SK-N-SH treated with all-trans-retinoic acid at 6 μM for 48 hours (cell line): ENCODE results near the gene MBNL3.
"Not testable (repeated sequence)": the region's sequence is repeated elsewhere in the genome, so short reads cannot be mapped to it uniquely, and the experiment has no call there.

Experiments
- ATAC-seq: fragments of 200-7000 bp; cut with Tn5 transposase; 3 replicates; pipeline ENCODE4 v1.9.1; 2020; ENCODE audit warnings: mild to moderate bottlenecking, moderate library complexity
- ARNTL ChIP-seq: fragments of 450-650 bp; formaldehyde crosslinking; IDR thresholded peaks from 2 replicates; pipeline ENCODE4 v1.5.0; 2020; ENCODE audit warnings: low read depth, mild to moderate bottlenecking, moderate library complexity, borderline replicate concordance
- BACH2 ChIP-seq: fragments of 250-450 bp; sonication (Bioruptor Pico); IDR thresholded peaks from 2 replicates; pipeline ENCODE4 v1.9.0; 2021; ENCODE audit warnings: mild to moderate bottlenecking, borderline replicate concordance
- ESRRG ChIP-seq: fragments of 250-450 bp; sonication (Bioruptor Pico); IDR thresholded peaks from 2 replicates; pipeline ENCODE4 v1.6.1; 2021; ENCODE audit warnings: mild to moderate bottlenecking
- GLIS3 ChIP-seq: fragments of 250-450 bp; sonication (Bioruptor Pico); IDR thresholded peaks from 2 replicates; pipeline ENCODE4 v1.5.0; 2020; ENCODE audit warnings: mild to moderate bottlenecking, moderate library complexity
- ISL1 ChIP-seq: fragments of 250-450 bp; sonication (Bioruptor Pico); IDR thresholded peaks from 2 replicates; pipeline ENCODE4 v2.1.2; 2022; ENCODE audit warnings: mild to moderate bottlenecking, moderate library complexity
- OSR1 ChIP-seq: fragments of 250-450 bp; sonication (Bioruptor Pico); IDR thresholded peaks from 2 replicates; pipeline ENCODE4 v1.8.0; 2022; ENCODE audit warnings: moderate library complexity, mild to moderate bottlenecking, inconsistent platforms
- PPARA ChIP-seq: fragments of 250-450 bp; sonication (Bioruptor Pico); IDR thresholded peaks from 2 replicates; pipeline ENCODE4 v1.5.0; 2020; ENCODE audit warnings: mild to moderate bottlenecking, borderline replicate concordance
- RARB ChIP-seq: fragments of 250-450 bp; sonication (Bioruptor Pico); IDR thresholded peaks from 2 replicates; pipeline ENCODE4 v1.8.0; 2021; ENCODE audit warnings: mild to moderate bottlenecking, moderate library complexity
- SNAI2 ChIP-seq: fragments of 250-450 bp; sonication (Bioruptor Pico); IDR thresholded peaks from 2 replicates; pipeline ENCODE4 v1.5.0; 2020; ENCODE audit warnings: mild to moderate bottlenecking, moderate library complexity
- TCF4 ChIP-seq: fragments of 250-450 bp; sonication (Bioruptor Pico); IDR thresholded peaks from 2 replicates; pipeline ENCODE4 v1.8.0; 2021; ENCODE audit warnings: mild to moderate bottlenecking, moderate library complexity, borderline replicate concordance
- TOX ChIP-seq: fragments of 250-450 bp; sonication (Bioruptor Pico); IDR thresholded peaks from 2 replicates; pipeline ENCODE4 v1.8.0; 2021; ENCODE audit warnings: mild to moderate bottlenecking, moderate library complexity, borderline replicate concordance
- ZC3H10 ChIP-seq: fragments of 250-450 bp; sonication (Bioruptor Pico); IDR thresholded peaks from 2 replicates; pipeline ENCODE4 v1.5.1; 2021; ENCODE audit warnings: mild to moderate bottlenecking, moderate library complexity
- ZFP3 ChIP-seq: fragments of 250-450 bp; sonication (Bioruptor Pico); IDR thresholded peaks from 2 replicates; pipeline ENCODE4 v1.5.0; 2020; ENCODE audit warnings: mild to moderate bottlenecking, moderate library complexity
- ZFP30 ChIP-seq: fragments of 450-650 bp; formaldehyde crosslinking; IDR thresholded peaks from 2 replicates; pipeline ENCODE4 v1.5.0; 2022; ENCODE audit warnings: mild to moderate bottlenecking, moderate library complexity
- ZNF70 ChIP-seq: fragments of 450-650 bp; formaldehyde crosslinking; IDR thresholded peaks from 2 replicates; pipeline ENCODE4 v1.5.0; 2020; ENCODE audit warnings: mild to moderate bottlenecking, moderate library complexity
- ZNF8 ChIP-seq: fragments of 450-650 bp; formaldehyde crosslinking; IDR thresholded peaks from 2 replicates; pipeline ENCODE4 v1.5.0; 2020; ENCODE audit warnings: mild to moderate bottlenecking, moderate library complexity
- TF ChIP-seq, protein P1 (sequence below): fragments of 250-450 bp; sonication (Bioruptor Pico); IDR thresholded peaks from 2 replicates; pipeline ENCODE4 v1.8.0; 2020; ENCODE audit warnings: mild to moderate bottlenecking, moderate library complexity, borderline replicate concordance
- TF ChIP-seq, protein P2 (sequence below): fragments of 250-450 bp; sonication (Bioruptor Pico); IDR thresholded peaks from 2 replicates; pipeline ENCODE4 v1.5.0; 2020; ENCODE audit warnings: mild to moderate bottlenecking, moderate library complexity
- TF ChIP-seq, protein P3 (sequence below): fragments of 250-450 bp; sonication (Bioruptor Pico); IDR thresholded peaks from 2 replicates; pipeline ENCODE4 v1.8.0; 2021; ENCODE audit warnings: low read depth, mild to moderate bottlenecking, moderate library complexity, borderline replicate concordance

Gene MBNL3

DNA sequence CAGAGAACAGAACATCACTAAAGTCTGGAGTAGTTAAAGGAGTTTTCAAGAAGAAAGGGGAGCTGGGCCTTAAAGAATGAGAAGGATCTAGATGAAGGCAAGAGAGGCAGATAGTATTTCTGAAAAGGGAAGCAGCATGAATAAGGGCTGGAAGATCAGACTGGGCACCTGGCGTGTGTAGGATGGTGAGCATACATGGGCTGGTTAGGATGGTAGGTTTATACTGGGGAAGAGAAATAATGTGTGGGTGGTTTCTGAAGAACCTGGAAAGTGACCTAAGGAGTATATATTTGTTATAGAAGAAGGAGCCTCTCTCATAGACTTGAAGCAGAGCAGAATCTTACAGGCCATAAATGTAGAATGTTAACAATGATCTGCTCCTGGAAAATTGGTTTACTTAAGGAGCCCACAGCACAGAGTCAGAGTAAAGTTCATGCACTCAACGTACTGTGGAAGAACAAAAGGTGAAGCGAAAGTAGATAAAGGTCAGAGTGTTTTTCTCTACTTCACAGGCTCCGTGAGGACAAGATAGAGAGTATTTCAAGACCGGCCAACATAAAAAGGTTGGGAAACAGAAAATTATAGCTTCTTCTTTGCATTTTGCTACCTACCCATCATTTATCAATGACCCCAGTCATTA, 35.8 kb downstream of the MBNL3 start:
- no peak for ATAC-seq
- TF ChIP-seq ZFP30 (CRISPR knock-in tag) (no peak), ZC3H10 (CRISPR knock-in tag) (no peak), OSR1 (CRISPR knock-in tag) (no peak), ESRRG (no peak), ISL1 (CRISPR knock-in tag) (no peak), TOX (CRISPR knock-in tag) (no peak)
- TF ChIP-seq, protein P1, sequence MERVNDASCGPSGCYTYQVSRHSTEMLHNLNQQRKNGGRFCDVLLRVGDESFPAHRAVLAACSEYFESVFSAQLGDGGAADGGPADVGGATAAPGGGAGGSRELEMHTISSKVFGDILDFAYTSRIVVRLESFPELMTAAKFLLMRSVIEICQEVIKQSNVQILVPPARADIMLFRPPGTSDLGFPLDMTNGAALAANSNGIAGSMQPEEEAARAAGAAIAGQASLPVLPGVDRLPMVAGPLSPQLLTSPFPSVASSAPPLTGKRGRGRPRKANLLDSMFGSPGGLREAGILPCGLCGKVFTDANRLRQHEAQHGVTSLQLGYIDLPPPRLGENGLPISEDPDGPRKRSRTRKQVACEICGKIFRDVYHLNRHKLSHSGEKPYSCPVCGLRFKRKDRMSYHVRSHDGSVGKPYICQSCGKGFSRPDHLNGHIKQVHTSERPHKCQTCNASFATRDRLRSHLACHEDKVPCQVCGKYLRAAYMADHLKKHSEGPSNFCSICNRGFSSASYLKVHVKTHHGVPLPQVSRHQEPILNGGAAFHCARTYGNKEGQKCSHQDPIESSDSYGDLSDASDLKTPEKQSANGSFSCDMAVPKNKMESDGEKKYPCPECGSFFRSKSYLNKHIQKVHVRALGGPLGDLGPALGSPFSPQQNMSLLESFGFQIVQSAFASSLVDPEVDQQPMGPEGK, result no peak

DNA sequence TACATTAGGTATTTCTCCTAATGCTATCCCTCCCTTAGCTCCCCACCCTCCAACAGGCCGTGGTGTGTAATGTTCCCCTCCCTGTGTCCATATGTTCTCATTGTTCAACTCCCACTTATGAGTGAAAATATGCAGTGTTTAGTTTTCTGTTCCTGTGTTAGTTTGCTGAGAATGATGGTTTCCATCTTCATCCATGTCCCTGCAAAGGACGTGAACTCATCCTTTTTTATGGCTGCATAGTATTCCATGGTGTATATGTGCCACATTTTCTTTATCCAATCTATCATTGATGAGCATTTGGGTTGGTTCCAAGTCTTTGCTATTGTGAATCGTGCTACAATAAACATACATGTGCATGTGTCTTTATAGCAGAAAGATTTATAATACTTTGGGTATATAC, 42.9 kb downstream of the MBNL3 start:
- not testable (repeated sequence) for ATAC-seq

DNA sequence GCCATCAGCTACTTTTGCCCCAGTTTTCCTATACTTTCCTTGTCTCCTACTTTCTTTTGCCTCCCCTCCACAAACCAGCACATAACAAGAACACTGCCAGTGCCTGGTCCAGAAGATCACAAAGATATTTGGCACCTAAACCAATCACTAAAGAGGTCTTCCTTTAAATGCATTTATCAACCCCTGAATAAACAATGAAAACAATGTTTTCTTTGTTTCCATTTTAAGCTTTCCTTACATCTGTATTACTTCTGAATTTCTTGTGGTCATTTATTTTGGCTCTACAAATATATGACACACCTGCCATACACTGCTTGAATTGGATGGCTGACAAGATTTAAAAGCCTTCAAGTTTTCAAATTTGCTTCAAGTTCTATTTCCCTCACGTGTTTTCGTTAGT, 43.9 kb downstream of the MBNL3 start:
- no peak for ATAC-seq
- no peak for TF ChIP-seq ZNF70 (CRISPR knock-in tag)

DNA sequence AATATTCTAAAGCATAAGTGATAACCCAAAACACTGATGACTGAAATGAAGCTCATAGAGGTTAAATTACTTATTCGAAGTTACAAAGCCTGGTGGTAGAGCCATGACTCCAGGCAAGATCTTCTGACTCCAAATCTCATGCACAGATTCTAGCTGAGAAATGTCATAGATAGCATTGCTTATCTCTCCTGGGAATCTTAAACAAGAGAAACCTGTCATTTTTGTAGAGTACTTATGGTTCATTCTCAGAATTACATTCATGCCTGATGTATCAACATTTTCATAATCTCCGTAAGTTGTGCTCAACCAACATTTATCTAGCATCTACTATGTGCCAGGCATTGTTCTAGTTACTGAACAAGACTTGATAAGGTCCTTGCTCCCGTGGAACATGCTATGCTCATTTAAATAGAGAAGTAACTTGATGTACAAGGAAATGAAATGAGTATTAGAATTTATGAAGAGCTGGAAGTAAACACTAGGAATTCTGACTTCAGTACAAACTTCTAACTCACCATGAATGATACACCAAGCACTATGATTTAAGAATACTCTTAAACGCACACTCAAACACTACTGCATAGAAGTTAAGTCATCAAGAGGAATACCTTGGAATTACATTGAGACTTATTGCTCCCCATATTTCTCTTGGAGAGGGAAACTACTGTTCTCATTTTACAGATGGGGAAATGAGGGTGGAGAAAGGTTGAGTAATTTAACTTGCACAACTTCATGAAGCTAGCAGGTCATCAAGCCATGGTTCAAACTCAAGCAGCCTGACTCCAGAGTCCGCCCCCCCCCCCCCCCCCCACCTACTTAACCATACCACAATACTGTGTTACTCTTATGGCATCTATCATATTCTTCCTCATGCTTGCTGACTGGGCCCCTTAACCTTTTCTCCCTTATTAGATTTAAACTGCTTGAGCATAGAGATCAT, 45.4 kb downstream of the MBNL3 start:
- no peak for ATAC-seq
- TF ChIP-seq ZNF8 (CRISPR knock-in tag) (no peak), GLIS3 (CRISPR knock-in tag) (no peak), ZC3H10 (CRISPR knock-in tag) (no peak), BACH2 (CRISPR knock-in tag) (no peak), ZFP3 (CRISPR knock-in tag) (no peak), ISL1 (CRISPR knock-in tag) (no peak), PPARA (CRISPR knock-in tag) (no peak), ARNTL (no peak), TCF4 (CRISPR knock-in tag) (no peak), TOX (CRISPR knock-in tag) (no peak), OSR1 (CRISPR knock-in tag) (no peak), SNAI2 (CRISPR knock-in tag) (no peak), RARB (CRISPR knock-in tag) (no peak), ZFP30 (CRISPR knock-in tag) (no peak)
- TF ChIP-seq, protein P1, result no peak
- TF ChIP-seq, protein P2, sequence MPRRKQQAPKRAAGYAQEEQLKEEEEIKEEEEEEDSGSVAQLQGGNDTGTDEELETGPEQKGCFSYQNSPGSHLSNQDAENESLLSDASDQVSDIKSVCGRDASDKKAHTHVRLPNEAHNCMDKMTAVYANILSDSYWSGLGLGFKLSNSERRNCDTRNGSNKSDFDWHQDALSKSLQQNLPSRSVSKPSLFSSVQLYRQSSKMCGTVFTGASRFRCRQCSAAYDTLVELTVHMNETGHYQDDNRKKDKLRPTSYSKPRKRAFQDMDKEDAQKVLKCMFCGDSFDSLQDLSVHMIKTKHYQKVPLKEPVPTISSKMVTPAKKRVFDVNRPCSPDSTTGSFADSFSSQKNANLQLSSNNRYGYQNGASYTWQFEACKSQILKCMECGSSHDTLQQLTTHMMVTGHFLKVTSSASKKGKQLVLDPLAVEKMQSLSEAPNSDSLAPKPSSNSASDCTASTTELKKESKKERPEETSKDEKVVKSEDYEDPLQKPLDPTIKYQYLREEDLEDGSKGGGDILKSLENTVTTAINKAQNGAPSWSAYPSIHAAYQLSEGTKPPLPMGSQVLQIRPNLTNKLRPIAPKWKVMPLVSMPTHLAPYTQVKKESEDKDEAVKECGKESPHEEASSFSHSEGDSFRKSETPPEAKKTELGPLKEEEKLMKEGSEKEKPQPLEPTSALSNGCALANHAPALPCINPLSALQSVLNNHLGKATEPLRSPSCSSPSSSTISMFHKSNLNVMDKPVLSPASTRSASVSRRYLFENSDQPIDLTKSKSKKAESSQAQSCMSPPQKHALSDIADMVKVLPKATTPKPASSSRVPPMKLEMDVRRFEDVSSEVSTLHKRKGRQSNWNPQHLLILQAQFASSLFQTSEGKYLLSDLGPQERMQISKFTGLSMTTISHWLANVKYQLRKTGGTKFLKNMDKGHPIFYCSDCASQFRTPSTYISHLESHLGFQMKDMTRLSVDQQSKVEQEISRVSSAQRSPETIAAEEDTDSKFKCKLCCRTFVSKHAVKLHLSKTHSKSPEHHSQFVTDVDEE (CRISPR knock-in tag), result no peak
- TF ChIP-seq, protein P3, sequence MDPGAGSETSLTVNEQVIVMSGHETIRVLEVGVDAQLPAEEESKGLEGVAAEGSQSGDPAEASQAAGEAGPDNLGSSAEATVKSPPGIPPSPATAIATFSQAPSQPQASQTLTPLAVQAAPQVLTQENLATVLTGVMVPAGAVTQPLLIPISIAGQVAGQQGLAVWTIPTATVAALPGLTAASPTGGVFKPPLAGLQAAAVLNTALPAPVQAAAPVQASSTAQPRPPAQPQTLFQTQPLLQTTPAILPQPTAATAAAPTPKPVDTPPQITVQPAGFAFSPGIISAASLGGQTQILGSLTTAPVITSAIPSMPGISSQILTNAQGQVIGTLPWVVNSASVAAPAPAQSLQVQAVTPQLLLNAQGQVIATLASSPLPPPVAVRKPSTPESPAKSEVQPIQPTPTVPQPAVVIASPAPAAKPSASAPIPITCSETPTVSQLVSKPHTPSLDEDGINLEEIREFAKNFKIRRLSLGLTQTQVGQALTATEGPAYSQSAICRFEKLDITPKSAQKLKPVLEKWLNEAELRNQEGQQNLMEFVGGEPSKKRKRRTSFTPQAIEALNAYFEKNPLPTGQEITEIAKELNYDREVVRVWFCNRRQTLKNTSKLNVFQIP (CRISPR knock-in tag), result no peak
